Common myeloid progenitor, CD34-positive (primary cell): ENCODE results near the gene GATAD2A.

ENCODE experiments used
- CTCF ChIA-PET: fragments of 350-600 bp; sonication (Branson Sonifier 250); formaldehyde crosslinking; loops from one replicate; lab custom pipeline; 2021; ENCODE audit warnings: antibody characterized with exemption; lab: Charles Lee
- POLR2A ChIA-PET: fragments of 350-600 bp; sonication (Branson Sonifier 250); formaldehyde crosslinking; loops from one replicate; lab custom pipeline; 2021; ENCODE audit warnings: antibody characterized with exemption; lab: Charles Lee
- DNase-seq, 3 donors: peaks; one replicate each; pipeline versions ENCODE4 v3.0.0 to v3.0.0-alpha.2; 2013
- H3K27ac ChIP-seq, 2 experiments: 1 replicate in 1 of 2; 2 replicates in 1 of 2; pipeline ENCODE4 v1.7.0; 2013; ENCODE audit warnings: inconsistent platforms in 2 of 2, low read length in 2 of 2, mild to moderate bottlenecking in 2 of 2, low read depth in 1 of 2, moderate library complexity in 1 of 2; ENCODE audit not compliant: severe bottlenecking in 2 of 2, insufficient read depth in 1 of 2, poor library complexity in 1 of 2
- H3K27me3 ChIP-seq, 5 experiments: replicated peaks in 2 of 5; 1 replicate in 3 of 5; 2 replicates in 2 of 5; pipeline versions ENCODE4 v1.6.1 to v1.7.0; 2013; ENCODE audit warnings: low read length in 4 of 5, mild to moderate bottlenecking in 2 of 5, moderate library complexity in 2 of 5, inconsistent platforms in 1 of 5; ENCODE audit not compliant: insufficient read depth in 5 of 5, control insufficient read depth in 4 of 5
- H3K36me3 ChIP-seq, 4 experiments: 1 replicate in 2 of 4; 2 replicates in 2 of 4; pipeline versions ENCODE4 v1.6.1 to v1.7.0; 2013; ENCODE audit warnings: low read length in 3 of 4, control low read depth in 1 of 4, mild to moderate bottlenecking in 1 of 4; ENCODE audit not compliant: control insufficient read depth in 4 of 4, insufficient read depth in 4 of 4
- H3K4me1 ChIP-seq, 4 experiments: 1 replicate in 3 of 4; 2 replicates in 1 of 4; pipeline versions ENCODE4 v1.6.1 to v1.7.1; 2013; ENCODE audit warnings: low read length in 3 of 4, mild to moderate bottlenecking in 3 of 4, control low read depth in 1 of 4, inconsistent platforms in 1 of 4, moderate library complexity in 1 of 4; ENCODE audit not compliant: control insufficient read depth in 4 of 4, insufficient read depth in 4 of 4; ENCODE audit errors: control extremely low read depth in 1 of 4
- H3K4me3 ChIP-seq, 7 experiments: 1 replicate in 4 of 7; 2 replicates in 3 of 7; pipeline versions ENCODE4 v1.5.1 to v1.7.0; 2013; ENCODE audit warnings: mild to moderate bottlenecking in 7 of 7, low read length in 6 of 7, moderate library complexity in 6 of 7, inconsistent platforms in 2 of 7, low read depth in 2 of 7, control low read depth in 1 of 7; ENCODE audit not compliant: insufficient read depth in 4 of 7, control insufficient read depth in 1 of 7; ENCODE audit errors: extremely low read depth in 1 of 7
- H3K9me3 ChIP-seq, 5 experiments: 1 replicate in 4 of 5; 2 replicates in 1 of 5; pipeline versions ENCODE4 v1.6.1 to v1.7.1; 2013; ENCODE audit warnings: low read length in 4 of 5, mild to moderate bottlenecking in 2 of 5, inconsistent platforms in 1 of 5, low read depth in 1 of 5, moderate library complexity in 1 of 5; ENCODE audit not compliant: control insufficient read depth in 4 of 5, insufficient read depth in 2 of 5; ENCODE audit errors: control extremely low read depth in 1 of 5
- WGBS: methylation state at CpG from one replicate; pipeline ENCODE4 v1.1.5; 2013; ENCODE audit not compliant: insufficient coverage; 5-methylcytosine and 5-hydroxymethylcytosine counted together

The GATAD2A gene

GRCh38 chr19:19501798-19502197 is 96.3 kb downstream of the GATAD2A start:
- Histone ChIP-seq H3K9me3 (no peaks in the 10 kb centered on the region), H3K36me3 (peaks cover 15 to 99% (median 74%) of the 10 kb centered on the region in 4 experiments), H3K4me3 (no peak overlapping the region), H3K4me1 (no peaks in the 10 kb centered on the region), H3K27ac (no peak overlapping the region), H3K27me3 (no peaks in the 10 kb centered on the region)
- DNase-seq, result no peak
- 95% methylated on average over 20 of the region's 26 CpGs for WGBS
- CTCF ChIA-PET, result no interaction called here
- POLR2A ChIA-PET, result no interaction called here

GRCh38 chr19:19502281-19502680 is 96.8 kb downstream of the GATAD2A start:
- H3K27me3 ChIP-seq, result no peaks in the 10 kb centered on the region
- H3K4me3 ChIP-seq, result no peak overlapping the region
- H3K9me3 ChIP-seq, result no peaks in the 10 kb centered on the region
- H3K4me1 ChIP-seq, result no peaks in the 10 kb centered on the region
- peaks cover 14 to 98% (median 73%) of the 10 kb centered on the region in 4 experiments for H3K36me3 ChIP-seq
- POLR2A ChIA-PET, result no interaction called here
- DNase-seq, result no peak
- over 99% methylated on average over 18 of the region's 19 CpGs for WGBS
- no peak overlapping the region for H3K27ac ChIP-seq
- CTCF ChIA-PET, result no interaction called here

GRCh38 chr19:19502808-19503602 is 97.5 kb downstream of the GATAD2A start:
- no peak overlapping the region for H3K4me3 ChIP-seq
- ChIA-PET POLR2A (no interaction called here), CTCF (no interaction called here)
- WGBS, result 97% methylated on average over 18 of the region's 18 CpGs
- H3K9me3 ChIP-seq, result no peaks in the 10 kb centered on the region
- no peak for DNase-seq
- no peaks in the 10 kb centered on the region for H3K27me3 ChIP-seq
- no peak overlapping the region for H3K27ac ChIP-seq
- H3K4me1 ChIP-seq, result no peaks in the 10 kb centered on the region
- H3K36me3 ChIP-seq, result peaks cover 7 to 98% (median 75%) of the 10 kb centered on the region in 4 experiments

GRCh38 chr19:19504754-19505668 is 99.5 kb downstream of the GATAD2A start:
- H3K4me1 ChIP-seq, result no peaks in the 10 kb centered on the region
- H3K36me3 ChIP-seq, result peaks cover 2 to 82% (median 63%) of the 10 kb centered on the region in 4 experiments
- ChIA-PET POLR2A (no interaction called here), CTCF (interaction anchor here (0.8 to 1.5 kb wide), 4 partner anchors 9 to 15 kb away, joined by 3 to 4 read pairs (median 4); partner anchors contain the start of genes NDUFA13 and TSSK6)
- no peak overlapping the region for H3K27ac ChIP-seq
- H3K27me3 ChIP-seq, result no peaks in the 10 kb centered on the region
- no peak overlapping the region for H3K4me3 ChIP-seq
- no peak for DNase-seq
- no peaks in the 10 kb centered on the region for H3K9me3 ChIP-seq
- 96% methylated on average over 22 of the region's 23 CpGs for WGBS

- POLR2A ChIA-PET, result no interaction called here
- 98% methylated on average over 15 of the region's 27 CpGs for WGBS
- H3K27me3 ChIP-seq, result no peaks in the 10 kb centered on the region
- peaks cover 0 to 74% (median 56%) of the 10 kb centered on the region in 4 experiments for H3K36me3 ChIP-seq
- CTCF ChIA-PET, result no interaction called here
- H3K4me3 ChIP-seq, result no peak overlapping the region
- H3K9me3 ChIP-seq, result no peaks in the 10 kb centered on the region
- H3K4me1 ChIP-seq, result no peaks in the 10 kb centered on the region
- no peak for DNase-seq
- H3K27ac ChIP-seq, result no peak overlapping the region
Measured at GRCh38 chr19:19505669-19506326, 100.3 kb downstream of the GATAD2A start.

GRCh38 chr19:19506592-19506991 is 101.1 kb downstream of the GATAD2A start:
- Histone ChIP-seq H3K9me3 (no peaks in the 10 kb centered on the region), H3K4me3 (no peak overlapping the region), H3K4me1 (no peaks in the 10 kb centered on the region), H3K27me3 (no peaks in the 10 kb centered on the region), H3K27ac (no peak overlapping the region), H3K36me3 (peaks cover 0 to 67% (median 50%) of the 10 kb centered on the region in 4 experiments)
- POLR2A ChIA-PET, result interaction anchor here (0.7 kb wide), 1 partner anchor 15 kb away, joined by 3 read pairs; no protein-coding TSS in a partner anchor
- CTCF ChIA-PET, result no interaction called here
- WGBS, result 97% methylated on average over 10 of the region's 12 CpGs
- no peak for DNase-seq
